Airway epithelial cell (primary cell): ENCODE data around the gene CFAP47. TPM values are rescaled to one million over a fixed set of nuclear protein-coding genes. Genes with fewer than 3 reads are reported as not detected.

ENCODE experiments used
- total RNA-seq: library from RNA; depleted of rRNA; stranded (reverse); fragments of >200 nt; gene quantifications from 2 replicates; pipeline ENCODE4 v1.2.3, GENCODE V29; 2015

Gene CFAP47
- not detected in 2 replicates for total RNA-seq

DNA sequence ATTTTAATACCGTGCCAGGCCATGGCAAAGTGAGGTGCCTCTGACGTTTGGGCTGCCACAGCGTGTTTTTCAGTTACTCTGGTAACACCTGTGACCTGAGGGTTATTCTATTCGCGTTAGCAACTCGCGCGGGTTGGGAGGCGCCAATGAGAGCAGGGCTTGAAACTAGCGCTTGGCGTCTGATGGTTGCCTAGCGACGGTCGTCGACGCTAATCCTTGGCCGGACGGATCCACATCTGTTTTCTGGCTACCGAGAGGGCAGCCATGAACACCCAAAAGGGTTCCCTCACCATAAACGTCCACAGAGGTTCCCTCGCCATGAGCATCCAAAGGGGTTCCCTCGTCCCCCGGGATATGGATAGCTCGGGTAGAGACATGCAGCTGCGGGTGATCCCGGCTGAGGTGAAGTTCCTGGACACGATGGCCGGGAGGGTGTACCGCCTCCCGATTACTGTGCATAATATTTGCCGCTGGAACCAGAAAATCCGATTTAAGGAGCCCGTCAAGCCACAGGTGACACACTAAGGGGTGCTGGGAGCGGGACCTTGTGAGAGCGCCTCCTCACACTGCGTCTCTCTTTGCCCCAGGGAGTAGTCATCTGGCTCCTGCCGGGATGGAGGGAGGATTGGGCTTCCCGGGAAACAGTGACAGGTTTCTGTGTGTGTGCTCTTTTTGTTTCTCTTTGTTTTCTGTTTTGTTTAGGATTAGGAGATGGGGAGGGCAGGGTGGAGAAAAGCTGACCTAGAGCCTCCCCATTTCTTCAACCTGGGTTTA lies at the start of gene CFAP47:
Gene CFAP47 (plus strand): TSS at position 199 of the 774 bp plus-strand sequence. CDS start 66 bp downstream, at position 265.

Other genes with a start within 250 kb of the CFAP47 start
- gene MAGEB16, start 121.4 kb upstream of the CFAP47 start, total RNA-seq = not detected in 2 replicates